COLO668 (cell line): ENCODE data around the gene MX2.

Source experiments
- DNase-seq: peaks from one replicate; lab custom pipeline; 2025; ENCODE audit not compliant: unreplicated experiment; lab: John Stamatoyannopoulos, UW

MX2 gene

GRCh38 chr21:41381731-41382130 is 19.9 kb downstream of the MX2 start:
- no peak for DNase-seq

- DNase-seq: no peak
These were observed 25.4 kb downstream of the MX2 start for GRCh38 chr21:41387042-41387819.

- DNase-seq: no peak
These were observed 26.0 kb downstream of the MX2 start for GRCh38 chr21:41387824-41388223.

- DNase-seq: no peak
These were observed 26.4 kb downstream of the MX2 start for GRCh38 chr21:41388259-41388658.

GRCh38 chr21:41390043-41390639 is 28.3 kb downstream of the MX2 start:
- DNase-seq: no peak

- DNase-seq: no peak
These were observed 32.1 kb downstream of the MX2 start for GRCh38 chr21:41393876-41394465.

- no peak for DNase-seq
These were observed 34.8 kb downstream of the MX2 start for GRCh38 chr21:41396558-41397075.

GRCh38 chr21:41397471-41397891 is 35.7 kb downstream of the MX2 start:
- DNase-seq: no peak

- DNase-seq: no peak
These were observed 36.4 kb downstream of the MX2 start for GRCh38 chr21:41398251-41398650.

GRCh38 chr21:41398831-41399230 is 37.0 kb downstream of the MX2 start:
- no peak for DNase-seq

- DNase-seq: no peak
These were observed 37.5 kb downstream of the MX2 start for GRCh38 chr21:41399246-41399800.

GRCh38 chr21:41402231-41402630 is 40.4 kb downstream of the MX2 start:
- no peak for DNase-seq

GRCh38 chr21:41402796-41403195 is 41.0 kb downstream of the MX2 start:
- no peak for DNase-seq

GRCh38 chr21:41403331-41403730 is 41.5 kb downstream of the MX2 start:
- no peak for DNase-seq

GRCh38 chr21:41403966-41404365 is 42.1 kb downstream of the MX2 start:
- DNase-seq: no peak

GRCh38 chr21:41405321-41405720 is 43.5 kb downstream of the MX2 start:
- no peak for DNase-seq

- DNase-seq: no peak
These were observed 44.5 kb downstream of the MX2 start for GRCh38 chr21:41406340-41406739.

- no peak for DNase-seq
These were observed 46.0 kb downstream of the MX2 start for GRCh38 chr21:41407541-41408460.

- DNase-seq: no peak
These were observed 48.5 kb downstream of the MX2 start for GRCh38 chr21:41410361-41410760.

GRCh38 chr21:41410767-41411448 is 49.1 kb downstream of the MX2 start:
- DNase-seq: no peak
